Measurements from ENCODE around the gene NR6A1.

Gene NR6A1

DNA sequence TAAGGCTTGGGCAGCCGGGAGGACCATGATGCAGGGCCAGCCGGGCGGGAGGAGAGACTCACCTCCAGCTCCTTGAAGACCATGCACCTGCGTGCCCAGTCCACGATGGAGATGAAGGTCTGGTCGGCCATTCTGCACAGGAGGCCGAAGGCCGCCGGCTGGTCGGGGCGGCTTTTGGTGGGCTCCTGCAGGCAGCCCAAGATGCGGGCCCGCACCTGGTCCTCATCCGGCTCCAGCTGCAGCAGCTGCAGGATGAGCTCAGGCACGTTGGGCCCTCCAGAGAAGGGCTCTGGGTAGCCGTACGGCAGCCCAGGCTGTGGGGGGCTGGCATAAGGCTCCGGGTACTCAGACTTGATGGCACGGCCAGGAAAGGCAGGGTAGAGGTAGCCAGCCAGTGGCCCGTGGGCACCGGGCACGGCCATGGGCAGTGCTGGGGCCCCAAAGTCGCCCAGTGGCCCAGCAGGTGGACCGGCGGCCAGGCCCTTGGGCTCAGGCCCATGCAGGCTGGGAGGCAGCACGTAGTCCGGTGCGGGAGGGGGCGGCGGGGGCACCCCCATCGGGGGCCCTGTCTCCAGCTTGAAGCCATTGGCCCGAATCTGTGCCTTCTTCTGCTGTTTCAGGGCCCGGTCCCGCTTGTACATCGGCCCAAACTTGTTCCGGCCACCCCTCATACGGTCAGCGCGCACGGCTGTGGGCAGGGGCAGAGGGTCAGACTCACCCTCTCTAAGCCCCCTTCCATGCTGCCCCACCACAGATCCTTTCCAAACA is 270.9 kb downstream of the NR6A1 start:
- FAIRE-seq = no peak

DNA sequence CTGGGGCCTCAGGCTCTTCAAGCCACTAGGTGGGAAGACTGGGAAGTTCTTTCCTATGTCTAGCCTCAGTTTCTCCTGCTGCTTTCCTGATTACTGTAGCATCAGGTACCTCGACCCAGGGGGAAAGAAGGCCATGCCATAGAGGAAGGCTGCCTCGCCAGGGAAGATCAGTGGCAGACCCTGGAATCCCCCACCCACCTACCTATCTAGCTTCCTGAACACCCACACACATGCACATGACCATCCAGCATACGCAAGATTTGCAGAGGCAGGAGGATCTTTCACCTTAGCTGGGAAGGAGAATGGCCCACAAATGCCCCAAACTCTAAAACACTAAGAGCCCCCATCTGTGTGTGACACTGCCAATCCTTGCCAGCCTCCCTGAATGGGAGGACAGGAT is 271.9 kb downstream of the NR6A1 start:
- FAIRE-seq = no peak

DNA sequence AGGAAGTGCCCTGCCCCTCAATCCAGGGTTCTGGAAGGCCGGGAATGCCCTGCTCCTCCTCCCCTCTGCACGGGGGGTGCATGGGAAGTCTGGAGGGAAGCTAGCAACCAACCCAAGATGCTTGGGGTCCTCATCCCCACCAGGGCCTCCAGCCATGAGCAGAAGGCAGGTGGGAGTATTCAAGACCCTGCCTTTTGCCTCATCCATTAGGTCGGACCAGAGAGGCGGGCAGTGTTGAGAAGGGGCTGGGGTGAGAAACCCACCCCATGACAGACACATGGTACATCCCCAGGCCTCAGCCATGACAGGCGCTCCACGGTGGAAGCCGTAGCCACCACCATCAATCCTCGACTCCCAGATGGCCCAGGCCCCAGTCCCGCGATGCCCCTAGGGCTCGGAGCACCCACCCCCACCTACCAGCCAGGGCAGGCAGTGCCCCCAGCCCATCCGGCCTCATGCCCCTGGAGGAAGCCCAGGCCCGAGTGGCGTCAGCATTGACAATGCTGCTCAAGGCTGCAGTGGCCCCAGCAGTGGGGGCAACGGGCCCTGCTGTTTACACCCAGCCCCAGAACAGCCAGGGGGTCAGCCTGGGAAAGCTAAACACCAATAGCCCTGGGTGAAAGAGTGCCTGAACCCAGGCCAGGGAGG is 272.5 kb downstream of the NR6A1 start:
- FAIRE-seq = no peak

DNA sequence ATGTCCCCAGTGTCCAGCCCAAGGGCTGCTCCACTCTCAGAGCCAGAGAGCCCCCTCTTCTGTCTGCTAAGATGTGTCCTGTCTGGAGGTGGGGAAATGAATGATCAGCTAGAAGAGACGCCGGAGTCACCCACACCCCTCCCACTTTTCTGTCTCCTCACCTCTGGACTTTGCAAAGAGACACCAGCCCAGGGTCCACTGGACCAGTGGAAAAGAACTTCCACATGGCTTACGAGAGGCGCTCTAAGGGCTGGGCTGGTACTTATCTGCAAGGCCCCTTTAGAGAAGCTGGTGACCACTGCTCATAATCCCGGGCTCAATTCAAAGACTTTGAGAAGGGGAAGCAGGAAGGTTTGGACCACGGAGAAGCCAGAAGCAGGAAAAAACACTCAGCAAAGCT is 273.1 kb downstream of the NR6A1 start:
- no peak for FAIRE-seq

DNA sequence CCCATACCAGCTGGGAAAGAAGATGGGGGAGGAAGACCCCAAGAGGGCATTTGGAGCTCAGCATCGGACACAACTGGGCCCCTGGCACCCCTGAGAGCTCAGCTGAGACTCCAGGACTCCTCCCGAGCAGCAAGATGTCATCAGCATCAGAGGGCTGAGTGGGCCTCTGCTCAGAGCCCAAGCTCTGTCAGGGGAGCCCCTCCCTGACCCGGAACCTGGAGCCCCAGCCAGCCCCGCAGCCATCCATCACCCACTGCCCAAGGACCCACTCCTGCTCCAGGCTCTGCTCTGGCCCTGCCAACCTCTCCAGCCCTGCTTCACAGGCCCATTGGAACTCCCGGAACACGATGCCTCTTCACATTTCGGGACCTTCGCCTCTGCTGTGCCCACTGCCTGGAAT is 273.7 kb downstream of the NR6A1 start:
- FAIRE-seq = no peak

DNA sequence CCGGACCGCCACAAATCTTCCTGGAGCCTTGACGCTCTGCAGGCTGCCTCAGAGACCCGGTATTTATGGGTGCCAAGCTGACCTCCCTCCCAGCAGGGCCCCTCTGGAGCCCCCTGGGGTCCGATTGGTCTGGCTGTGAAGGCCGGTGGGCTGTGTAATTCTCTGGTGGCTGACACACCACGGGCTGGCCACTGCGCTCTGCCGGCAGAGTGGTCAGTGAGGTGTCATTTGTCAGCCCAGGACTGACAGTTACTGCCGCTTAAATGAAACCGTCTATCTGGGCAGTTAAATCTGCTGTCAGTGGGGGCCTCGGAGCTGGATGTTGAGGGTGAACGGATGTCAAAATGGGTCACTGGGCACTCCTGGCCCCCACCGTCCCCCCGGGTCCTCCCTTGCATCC is 274.6 kb downstream of the NR6A1 start:
- no peak for FAIRE-seq

DNA sequence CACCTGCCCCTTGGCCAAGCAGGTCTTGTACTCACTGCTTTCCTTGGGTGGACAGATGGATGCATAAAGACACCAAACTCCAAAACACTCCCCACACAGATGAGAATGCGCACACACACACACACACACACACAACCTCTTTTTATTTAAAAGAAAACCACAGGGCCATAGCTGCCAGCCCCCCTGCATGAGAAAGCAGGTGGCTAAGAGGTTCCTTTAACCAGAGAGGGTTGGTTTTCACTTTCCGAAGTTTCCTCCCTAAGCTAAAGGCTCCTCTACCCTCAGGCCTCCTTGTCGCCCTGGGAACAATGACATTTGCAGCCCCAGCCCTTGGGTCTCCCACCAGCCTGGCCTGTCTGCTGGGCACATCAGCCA is 275.0 kb downstream of the NR6A1 start:
- no peak for FAIRE-seq

DNA sequence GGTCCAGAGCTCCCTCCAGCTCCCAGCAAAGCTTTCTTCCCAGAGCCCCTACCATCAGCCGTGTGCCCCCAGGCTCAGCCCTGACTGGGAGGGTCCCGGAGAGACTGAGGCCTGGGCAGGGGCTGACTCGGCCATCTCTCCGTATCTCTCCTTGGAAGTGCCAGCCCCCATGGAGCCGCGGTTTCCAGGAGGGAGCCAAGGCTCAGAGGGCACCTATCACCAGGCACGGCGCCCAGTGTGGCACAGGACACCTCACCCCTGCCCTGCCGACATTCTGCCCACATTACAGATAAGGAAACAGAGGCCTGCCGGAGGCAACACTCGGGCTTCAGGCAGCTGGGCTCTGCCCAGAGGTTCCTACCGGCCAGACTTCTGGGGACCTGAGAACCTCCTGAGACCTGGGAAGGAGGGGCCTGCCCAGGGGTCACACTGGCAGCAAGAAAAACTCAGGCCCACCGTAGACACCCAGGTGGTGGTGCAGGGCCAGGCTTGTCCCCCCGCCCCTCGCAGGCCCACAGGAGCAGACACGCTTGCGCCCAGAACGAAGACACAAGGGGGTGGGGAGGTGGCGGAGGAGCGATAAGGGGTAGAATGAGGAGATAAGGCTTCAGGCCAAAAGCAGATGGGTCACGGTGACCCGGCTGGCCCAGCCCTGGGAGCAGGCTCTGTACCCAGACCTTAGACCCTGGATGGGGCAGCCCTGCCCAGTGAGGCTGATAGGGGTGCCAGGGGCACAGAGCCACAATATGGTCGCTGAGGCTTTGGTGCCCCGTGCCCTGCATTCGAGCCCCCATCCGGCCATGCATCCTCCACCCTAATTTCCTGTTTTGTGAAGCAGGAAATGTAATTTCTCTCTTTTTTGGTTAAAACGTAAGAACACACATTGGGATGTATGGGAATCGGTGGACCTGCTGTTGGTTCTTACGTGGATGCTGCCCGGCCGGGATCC is 275.7 kb downstream of the NR6A1 start:
- FAIRE-seq = no peak

DNA sequence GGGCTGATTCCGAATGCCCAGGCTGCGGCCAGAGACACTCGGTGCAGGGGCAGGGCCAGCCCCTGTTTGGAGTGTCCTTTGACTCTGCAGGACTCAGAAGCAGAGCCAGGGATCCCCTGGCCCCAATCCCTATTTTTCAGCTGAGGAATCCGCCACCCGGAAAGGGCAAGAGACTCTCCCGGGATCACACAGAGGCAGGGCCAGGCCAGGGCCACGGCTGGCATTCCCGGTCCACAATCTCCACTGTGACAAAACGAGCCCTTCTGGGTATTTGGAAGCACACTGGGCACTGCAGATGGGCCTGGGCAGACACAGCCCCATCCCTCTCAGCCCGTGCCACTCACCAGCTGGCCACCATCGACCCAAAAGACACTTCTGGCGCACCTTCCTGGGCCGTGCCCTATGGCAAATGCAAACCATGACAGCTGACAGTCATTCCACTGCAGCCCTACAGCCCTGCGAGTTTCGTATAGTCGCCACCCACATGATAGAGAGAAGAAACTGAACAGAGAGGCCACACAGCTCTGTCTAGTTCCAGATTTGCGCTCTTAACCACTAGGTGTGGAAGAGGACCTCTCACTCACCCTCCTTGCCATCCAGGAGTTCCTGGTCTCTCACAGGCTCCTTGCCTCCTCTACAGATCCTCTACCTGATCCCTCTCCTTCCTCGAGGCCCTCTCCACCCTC is 277.2 kb downstream of the NR6A1 start:
- no peak for FAIRE-seq

DNA sequence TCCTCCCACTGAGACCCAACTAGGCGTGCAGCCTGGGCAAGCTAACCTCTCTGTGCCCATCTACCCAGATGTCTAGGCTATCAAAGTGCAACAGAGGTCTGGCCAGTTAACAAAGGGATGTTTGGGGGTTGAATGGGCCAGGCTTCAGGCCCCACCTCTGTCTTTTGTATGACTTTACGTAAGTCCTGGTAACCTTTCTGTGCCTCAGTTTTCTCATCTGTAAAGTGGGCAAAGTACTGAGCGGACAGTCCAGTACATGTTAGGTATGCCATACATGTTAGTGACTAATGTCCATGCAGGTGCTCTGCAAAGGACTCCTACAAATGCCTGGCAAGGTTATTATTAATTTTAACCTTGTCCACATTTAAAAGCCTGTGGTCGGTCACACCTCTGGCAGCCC is 277.9 kb downstream of the NR6A1 start:
- FAIRE-seq = no peak

DNA sequence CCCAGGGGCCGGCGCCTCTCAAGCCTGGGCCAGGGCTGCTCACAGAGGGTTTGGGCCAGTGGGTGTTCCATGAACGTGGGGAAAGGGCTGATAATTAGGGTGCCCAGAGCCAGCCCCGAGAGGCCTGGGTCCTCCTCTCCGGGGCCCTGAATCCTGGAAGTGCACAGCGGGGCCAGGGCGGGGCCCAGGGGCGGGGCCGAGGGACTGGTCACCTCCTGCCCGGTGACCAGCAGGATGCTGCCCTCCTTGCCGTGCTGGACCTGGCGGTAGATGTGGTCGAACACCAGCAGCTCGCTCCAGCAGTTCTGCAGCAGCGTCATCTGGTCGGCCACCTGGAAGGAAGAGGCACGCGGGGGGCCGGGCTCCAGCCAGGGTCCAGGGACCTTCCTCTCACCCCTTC is 278.3 kb downstream of the NR6A1 start:
- no peak for FAIRE-seq

DNA sequence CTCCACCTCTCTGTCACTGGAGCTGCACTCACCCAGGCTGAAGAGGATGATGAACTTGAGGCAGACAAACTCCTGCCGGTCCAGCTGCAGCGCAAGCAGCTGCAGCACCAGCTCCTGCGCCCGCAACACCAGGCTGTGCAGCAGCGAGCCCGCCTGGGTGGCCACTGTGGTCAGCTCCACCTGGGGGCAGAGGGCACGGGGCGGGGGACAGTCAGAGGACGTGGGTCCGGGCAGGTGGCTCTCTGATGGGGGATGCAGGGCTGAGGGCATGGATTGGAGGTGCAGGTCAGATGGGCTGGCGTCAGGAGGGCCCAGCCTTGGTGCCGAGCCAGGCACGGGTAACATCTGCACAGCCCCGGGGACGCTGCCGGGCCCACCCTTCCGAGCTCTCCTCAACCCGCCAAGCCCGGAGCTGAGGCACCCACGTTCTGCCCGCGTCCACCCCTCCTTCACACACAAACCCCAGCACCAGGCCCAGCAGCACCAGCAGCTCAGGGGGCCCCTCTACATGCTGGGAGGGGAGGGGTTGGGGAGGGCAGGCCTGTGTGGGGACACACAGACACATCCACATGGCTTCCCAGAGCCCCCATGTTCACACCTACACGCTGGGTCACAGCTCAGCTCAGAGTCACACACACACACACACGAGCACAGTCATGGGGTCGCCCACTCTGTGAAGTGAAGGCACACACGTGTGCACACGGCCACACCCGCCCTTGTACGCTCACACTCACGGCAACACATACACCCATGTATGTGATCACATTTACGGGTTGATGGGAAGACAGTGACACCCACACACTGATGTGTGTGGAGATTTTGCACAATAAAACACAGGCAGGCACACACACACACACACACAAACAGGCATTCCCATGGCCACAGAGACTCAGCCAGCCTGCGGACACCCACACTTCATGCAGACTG is 279.8 kb downstream of the NR6A1 start:
- FAIRE-seq = no peak

DNA sequence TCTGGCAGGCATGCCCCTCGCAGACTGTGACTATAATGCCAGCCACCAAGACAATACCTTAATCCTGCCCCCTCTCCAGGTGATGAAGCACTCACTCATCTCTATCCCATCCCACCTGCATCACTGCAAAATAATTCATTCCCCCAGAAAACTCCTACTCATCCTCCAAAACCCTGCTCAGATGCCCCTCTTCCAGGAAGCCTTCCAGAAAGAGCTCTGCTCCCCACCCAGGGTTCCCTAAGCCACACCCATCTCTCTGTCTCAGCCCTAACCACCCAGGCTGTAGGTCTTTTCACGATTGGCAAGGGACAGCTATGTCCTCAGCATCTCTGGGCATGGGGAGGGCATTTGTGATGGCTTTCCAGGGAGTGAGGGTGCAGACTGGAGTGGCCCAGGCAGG is 281.1 kb downstream of the NR6A1 start:
- FAIRE-seq = no peak

DNA sequence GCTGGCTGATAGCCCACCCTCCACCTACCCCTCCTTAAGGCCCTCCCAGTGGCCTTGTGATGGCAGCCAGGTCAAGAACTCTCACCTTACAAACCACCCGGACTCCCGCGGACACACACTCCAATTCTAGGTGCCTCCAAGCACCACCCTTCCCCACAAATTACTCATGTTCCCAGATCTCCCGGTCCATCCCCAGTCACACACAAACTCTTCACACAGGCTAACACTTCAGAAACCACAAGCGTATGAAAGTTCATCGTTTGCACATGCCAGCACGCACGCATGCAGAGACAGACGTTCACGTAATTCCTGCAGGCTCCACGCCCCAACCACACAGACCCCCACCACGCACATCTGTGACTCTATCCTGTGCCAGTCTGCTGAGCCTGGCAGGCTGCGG is 281.9 kb downstream of the NR6A1 start:
- no peak for FAIRE-seq

DNA sequence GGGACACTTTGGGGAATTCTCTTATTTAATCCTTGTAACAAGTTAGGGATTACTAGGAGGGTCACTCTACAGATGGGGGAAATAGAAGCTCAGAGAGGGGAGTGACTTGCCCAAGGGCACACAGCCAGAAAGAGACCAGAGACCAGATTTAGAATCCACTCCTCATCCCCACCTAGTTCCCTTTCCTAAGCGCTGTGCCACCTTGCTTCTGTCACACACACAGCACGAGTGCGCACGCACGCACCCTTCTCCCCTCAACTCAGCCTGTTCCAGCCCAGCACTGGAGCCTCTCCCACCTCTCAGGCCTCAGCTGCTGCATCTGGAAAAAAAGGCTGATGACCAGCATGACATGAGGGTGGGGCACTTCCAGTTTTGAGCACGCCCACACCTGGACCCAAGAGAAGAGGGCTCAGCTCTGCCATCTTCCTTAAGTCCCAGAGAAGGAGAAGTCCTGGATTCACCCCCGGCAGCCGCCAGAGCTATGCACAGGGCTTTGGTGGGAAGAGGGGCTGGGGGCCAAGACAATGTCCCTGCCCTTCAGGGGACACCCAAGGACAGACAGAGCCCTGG is 282.4 kb downstream of the NR6A1 start:
- FAIRE-seq = no peak

DNA sequence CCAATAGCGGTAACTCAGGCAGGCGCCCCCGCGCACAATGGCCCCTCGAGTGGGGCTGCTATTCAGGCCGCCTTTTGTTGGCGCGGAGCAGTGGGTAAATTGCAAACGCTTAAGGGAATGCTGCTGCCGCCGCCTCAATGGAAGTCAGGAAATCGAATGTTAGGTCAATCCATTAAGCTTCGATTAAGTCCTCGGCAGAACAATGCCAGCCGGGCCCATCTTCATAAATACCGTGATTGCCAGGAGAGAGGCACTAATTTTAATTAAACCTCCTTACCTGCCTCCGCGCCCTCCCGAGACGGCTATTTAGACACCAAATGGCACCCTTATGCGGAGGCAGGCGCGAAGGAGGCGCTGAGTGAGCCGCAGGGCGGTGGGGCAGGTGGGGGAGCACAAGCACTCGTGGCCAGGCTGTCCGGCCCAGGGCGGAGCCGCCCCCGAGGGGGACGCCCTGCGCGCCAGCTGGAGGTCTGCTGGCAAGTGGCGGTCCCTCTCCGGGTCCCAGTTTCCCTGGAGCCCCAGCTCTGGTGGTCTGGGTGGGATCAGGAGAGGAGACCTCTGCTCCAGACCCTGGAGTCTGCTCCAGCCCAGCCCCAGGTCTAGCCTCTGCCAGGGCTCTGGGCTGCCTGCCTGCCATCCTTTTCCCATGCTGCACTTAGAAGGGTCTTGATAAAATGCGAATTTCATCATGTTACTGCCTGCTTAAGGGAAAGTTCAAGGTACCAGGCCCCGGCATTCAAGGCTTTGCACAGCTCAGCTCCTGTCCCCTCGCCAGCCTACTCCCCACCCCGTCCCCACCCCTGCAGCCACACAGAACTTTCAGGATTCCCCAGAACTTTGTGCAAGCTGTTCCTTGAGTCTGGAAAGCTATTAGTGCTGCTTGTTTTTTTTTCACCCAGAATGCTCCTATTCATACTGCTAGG is 283.6 kb downstream of the NR6A1 start:
- FAIRE-seq = no peak

DNA sequence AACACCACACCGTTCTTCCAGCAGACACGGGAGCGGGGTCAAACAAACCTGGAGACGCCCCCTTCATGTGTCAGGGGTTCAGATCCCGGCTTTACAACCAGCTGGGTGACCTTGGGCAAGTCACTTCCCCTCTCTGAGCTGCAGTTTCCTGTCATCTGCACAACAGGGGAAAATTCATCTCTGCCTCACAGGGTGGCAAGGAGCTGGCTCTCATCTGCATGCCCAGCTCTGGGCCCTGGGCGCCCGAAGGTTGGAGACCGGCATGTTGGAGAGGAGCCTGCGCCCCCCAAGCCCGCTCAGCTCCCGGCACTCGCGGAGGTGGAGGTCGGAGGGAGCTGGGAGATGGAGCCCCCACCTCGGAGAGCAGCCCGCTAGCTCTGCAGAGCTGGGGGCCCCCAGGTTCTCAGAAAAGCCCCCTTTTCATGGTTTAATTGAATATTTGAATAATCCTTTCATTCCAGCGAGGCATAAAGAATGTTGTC is 284.3 kb downstream of the NR6A1 start:
- FAIRE-seq = no peak

DNA sequence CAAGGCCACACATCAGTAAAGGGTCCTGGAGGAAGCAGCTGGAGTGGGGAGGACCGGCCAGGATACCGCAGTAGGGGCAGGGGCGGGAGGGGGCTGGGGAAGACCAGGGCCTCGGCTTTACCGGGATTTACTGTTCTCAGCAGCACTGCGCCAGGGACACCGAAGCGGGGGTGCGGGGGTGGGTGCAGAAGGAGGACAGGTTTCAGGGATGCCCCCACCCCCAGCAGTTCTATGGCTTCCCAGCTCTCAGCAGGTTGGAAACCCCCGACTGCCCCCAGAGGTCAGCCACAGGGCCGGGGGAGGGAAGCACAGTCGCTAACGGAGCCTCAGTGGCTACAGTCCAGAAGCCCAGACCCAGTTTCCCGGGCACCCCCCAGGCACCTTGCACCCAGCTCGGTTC is 285.2 kb downstream of the NR6A1 start:
- no peak for FAIRE-seq

DNA sequence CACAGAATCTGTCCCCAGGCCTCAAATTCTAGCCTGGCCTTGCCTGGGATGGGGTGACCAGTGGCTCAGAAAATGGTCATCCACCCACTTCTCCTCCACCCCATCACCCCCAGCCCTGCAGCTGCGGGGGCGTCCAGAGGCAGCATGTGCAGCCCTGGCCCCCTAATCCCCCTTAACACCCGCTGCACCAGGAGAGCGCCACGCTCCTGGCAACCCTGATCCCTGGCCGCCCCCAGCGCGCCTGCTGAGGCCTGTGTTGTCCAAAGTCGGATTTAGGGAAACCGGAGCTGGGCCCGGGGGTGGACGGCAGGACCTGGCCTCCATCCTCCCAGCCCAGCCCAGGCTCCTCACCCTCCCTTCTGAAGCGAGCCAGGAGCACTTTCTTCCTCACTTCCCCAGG is 285.9 kb downstream of the NR6A1 start:
- no peak for FAIRE-seq

DNA sequence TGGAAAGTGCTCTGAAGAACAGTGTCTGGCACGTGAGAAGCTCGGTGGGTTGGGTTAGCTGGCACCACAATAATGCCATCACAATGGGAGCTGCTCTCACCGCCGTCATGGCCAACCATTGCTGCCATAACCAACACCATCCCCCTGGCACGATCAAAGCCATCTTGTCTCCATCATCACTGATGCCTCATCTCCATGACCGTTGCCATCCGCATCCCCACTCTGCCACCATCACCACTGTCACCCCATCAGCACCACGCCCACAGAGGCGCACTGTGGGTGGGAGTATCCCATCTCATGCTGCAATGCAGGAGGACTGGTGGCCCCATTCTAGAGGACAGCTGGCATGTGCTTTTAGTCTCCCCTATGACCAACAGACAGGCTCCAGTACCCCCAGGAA is 287.6 kb downstream of the NR6A1 start:
- FAIRE-seq = no peak
